Sigmoid colon (tissue), 4 donors: ENCODE data around the gene TMEM255B.

Experiments used
- POLR2A ChIP-seq, 2 donors: fragments of 450-650 bp; IDR thresholded peaks; one replicate each; pipeline ENCODE4 v1.6.1; 2016; ENCODE audit warnings: antibody characterized with exemption in 2 of 2, mild to moderate bottlenecking in 2 of 2, moderate library complexity in 2 of 2
- POLR2AphosphoS5 ChIP-seq, 4 donors: sonication (generic); formaldehyde crosslinking; IDR thresholded peaks; one replicate each; pipeline ENCODE4 v1.6.1; 2017; ENCODE audit warnings: antibody characterized with exemption in 4 of 4
- TF ChIP-seq, protein P1 (sequence below), 4 experiments: fragments of 450-650 bp in 3 of 4; fragments of 200-600 bp in 1 of 4; IDR thresholded peaks; one replicate each; pipeline ENCODE4 v1.5.1; 2016 to 2019; ENCODE audit warnings: antibody characterized with exemption in 4 of 4, mild to moderate bottlenecking in 3 of 4, moderate library complexity in 2 of 4

DNA sequence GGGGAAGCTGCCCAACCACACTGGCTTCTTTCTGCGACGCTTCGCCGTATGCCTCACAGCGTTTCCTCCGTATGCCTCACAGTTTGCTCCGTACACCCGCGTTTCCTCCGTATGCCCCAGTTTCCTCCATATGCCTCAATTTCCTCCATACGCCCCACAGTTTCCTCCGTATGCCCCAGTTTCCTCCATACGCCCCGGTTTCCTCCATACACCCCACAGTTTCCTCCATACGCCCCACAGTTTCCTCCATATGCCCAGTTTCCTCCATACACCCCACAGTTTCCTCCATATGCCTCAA, 82.3 kb downstream of the TMEM255B start:
- TF ChIP-seq, protein P1, sequence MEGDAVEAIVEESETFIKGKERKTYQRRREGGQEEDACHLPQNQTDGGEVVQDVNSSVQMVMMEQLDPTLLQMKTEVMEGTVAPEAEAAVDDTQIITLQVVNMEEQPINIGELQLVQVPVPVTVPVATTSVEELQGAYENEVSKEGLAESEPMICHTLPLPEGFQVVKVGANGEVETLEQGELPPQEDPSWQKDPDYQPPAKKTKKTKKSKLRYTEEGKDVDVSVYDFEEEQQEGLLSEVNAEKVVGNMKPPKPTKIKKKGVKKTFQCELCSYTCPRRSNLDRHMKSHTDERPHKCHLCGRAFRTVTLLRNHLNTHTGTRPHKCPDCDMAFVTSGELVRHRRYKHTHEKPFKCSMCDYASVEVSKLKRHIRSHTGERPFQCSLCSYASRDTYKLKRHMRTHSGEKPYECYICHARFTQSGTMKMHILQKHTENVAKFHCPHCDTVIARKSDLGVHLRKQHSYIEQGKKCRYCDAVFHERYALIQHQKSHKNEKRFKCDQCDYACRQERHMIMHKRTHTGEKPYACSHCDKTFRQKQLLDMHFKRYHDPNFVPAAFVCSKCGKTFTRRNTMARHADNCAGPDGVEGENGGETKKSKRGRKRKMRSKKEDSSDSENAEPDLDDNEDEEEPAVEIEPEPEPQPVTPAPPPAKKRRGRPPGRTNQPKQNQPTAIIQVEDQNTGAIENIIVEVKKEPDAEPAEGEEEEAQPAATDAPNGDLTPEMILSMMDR (IDR thresholded peaks at IDR 0.05), result no peak
- TF ChIP-seq POLR2AphosphoS5 (IDR thresholded peaks at IDR 0.05), result no peak
- no peak for TF ChIP-seq POLR2A (IDR thresholded peaks at IDR 0.05)
